K562 (cell line): ENCODE data around the gene MLANA. TPM values are rescaled to one million over a fixed set of nuclear protein-coding genes. Genes with fewer than 3 reads are reported as not detected.

Experiments
- ATAC-seq: fragments of 200-7000 bp; cut with Tn5 transposase; 3 replicates; pipeline ENCODE4 v1.9.1; 2020; ENCODE audit warnings: moderate library complexity
- BruUV-seq: library from RNA; stranded (reverse); fragments of 400-500 nt; replicated peaks from 2 replicates; lab custom pipeline; 2021; lab: Mats Ljungman, UMichigan
- CTCF ChIA-PET: fragments of 300-600 bp; formaldehyde crosslinking; extraction: SDS; loops from one replicate; lab custom pipeline; 2021; ENCODE audit warnings: low intra/inter-chr PET ratio; lab: Yijun Ruan, JAX
- POLR2A ChIA-PET: fragments of 300-600, 350-650 bp; sonication (Branson Sonifier 250); formaldehyde crosslinking; extraction: SDS; loops from one replicate; lab custom pipeline; 2021; ENCODE audit warnings: antibody characterized with exemption, inconsistent platforms; lab: Yijun Ruan, JAX
- DNase-seq, 4 experiments: peaks; one replicate each; pipeline versions ENCODE4 v3.0.0 to v3.0.0-alpha.2; 2011 to 2018; ENCODE audit warnings: low spot score in 3 of 4, mixed read lengths in 3 of 4; ENCODE audit errors: extremely low read depth in 1 of 4
- FAIRE-seq: peaks from 2 replicates; lab custom pipeline; 2011; peaks lifted over from hg19 to GRCh38; lab: Jason Lieb, UNC
- H2AFZ ChIP-seq: 2 replicates; pipeline ENCODE4 v1.6.0; 2011; ENCODE audit warnings: low read depth, low read length, control low read depth, inconsistent platforms
- H3K27ac ChIP-seq: fragments of 200-600 bp; 3 replicates; pipeline ENCODE4 v1.8.0; 2011; ENCODE audit warnings: low read depth, mild to moderate bottlenecking, control low read depth, inconsistent platforms, low read length, moderate library complexity, mixed read lengths; ENCODE audit errors: extremely low read depth
- H3K27me3 ChIP-seq, 2 experiments: fragments of 300-600 bp in 1 of 2; 2 replicates in 1 of 2; 3 replicates in 1 of 2; pipeline versions ENCODE4 v1.6.0 to v1.8.0; 2011; ENCODE audit warnings: inconsistent platforms in 2 of 2, low read length in 2 of 2, mild to moderate bottlenecking in 1 of 2, mixed read lengths in 1 of 2, moderate library complexity in 1 of 2; ENCODE audit not compliant: control insufficient read depth in 2 of 2, insufficient read depth in 2 of 2
- H3K36me3 ChIP-seq: fragments of 300-600 bp; 3 replicates; pipeline ENCODE4 v1.8.0; 2011; ENCODE audit warnings: mild to moderate bottlenecking, low read length, inconsistent platforms; ENCODE audit not compliant: control insufficient read depth, insufficient read depth
- H3K4me1 ChIP-seq, 2 experiments: fragments of 200-600 bp in 1 of 2; replicated peaks in 1 of 2; 2 replicates in 1 of 2; 3 replicates in 1 of 2; pipeline versions ENCODE4 v1.5.1 to v1.8.0; 2011; ENCODE audit warnings: inconsistent platforms in 2 of 2, low read length in 2 of 2, mild to moderate bottlenecking in 1 of 2, mixed read lengths in 1 of 2, moderate library complexity in 1 of 2; ENCODE audit not compliant: control insufficient read depth in 2 of 2, insufficient read depth in 2 of 2
- H3K4me2 ChIP-seq: 2 replicates; pipeline ENCODE4 v1.6.1; 2011; ENCODE audit warnings: low read length, control low read depth, inconsistent platforms, mixed read lengths; ENCODE audit not compliant: insufficient read depth
- H3K4me3 ChIP-seq: fragments of 200-600 bp; sonication (generic), shearing (Covaris generic); 2 replicates; pipeline ENCODE4 v1.5.1; 2016; ENCODE audit warnings: control low read depth, inconsistent platforms
- H3K79me2 ChIP-seq: fragments of 200-600 bp; 3 replicates; pipeline ENCODE4 v1.8.0; 2011; ENCODE audit warnings: low read length, inconsistent platforms; ENCODE audit not compliant: control insufficient read depth, insufficient read depth
- H3K9ac ChIP-seq, 2 experiments: 2 replicates each; pipeline versions ENCODE4 v1.6.0 to v1.6.1; 2011; ENCODE audit warnings: low read depth in 2 of 2, low read length in 2 of 2, control low read depth in 1 of 2, inconsistent platforms in 1 of 2, mild to moderate bottlenecking in 1 of 2, mixed read lengths in 1 of 2; ENCODE audit not compliant: insufficient read depth in 1 of 2
- H3K9me1 ChIP-seq: one replicate; pipeline ENCODE4 v1.6.0; 2011; ENCODE audit warnings: inconsistent platforms, mild to moderate bottlenecking, low read length, moderate library complexity; ENCODE audit not compliant: control insufficient read depth, insufficient read depth
- H3K9me3 ChIP-seq: replicated peaks from 2 replicates; pipeline ENCODE4 v1.5.1; 2011; ENCODE audit warnings: low read depth, low read length, inconsistent platforms; ENCODE audit not compliant: control insufficient read depth, insufficient read depth
- H4K20me1 ChIP-seq: replicated peaks from 2 replicates; pipeline ENCODE4 v1.6.1; 2011; ENCODE audit warnings: low read length, inconsistent platforms, mixed read lengths; ENCODE audit not compliant: control insufficient read depth, insufficient read depth
- ATF7 ChIP-seq: fragments of 450-650 bp; IDR thresholded peaks from 2 replicates; pipeline ENCODE4 v1.7.1; 2014; ENCODE audit warnings: mild to moderate bottlenecking, moderate library complexity
- CEBPG ChIP-seq, 3 experiments: fragments of 200-800 bp in 1 of 3; sonication (Bioruptor generic) in 1 of 3; sonication (generic) in 1 of 3; formaldehyde crosslinking in 1 of 3; IDR thresholded peaks in 2 of 3; conservative IDR thresholded peaks in 1 of 3; 2 replicates each; pipeline versions ENCODE4 v1.6.1 to v1.8.0; 2016 to 2022; ENCODE audit warnings: missing compliant biosample characterization in 2 of 3, missing genetic modification characterization in 2 of 3, mild to moderate bottlenecking in 1 of 3, missing genetic modification reagents in 1 of 3
- ETV6 ChIP-seq, 3 experiments: fragments of 150-350 bp in 1 of 3; sonication (generic) in 1 of 3; formaldehyde crosslinking in 1 of 3; IDR thresholded peaks; 2 replicates each; pipeline versions ENCODE4 v1.6.1 to v1.8.0; 2014 to 2022; ENCODE audit warnings: borderline replicate concordance in 2 of 3, low read depth in 2 of 3, antibody characterized with exemption in 1 of 3, low read length in 1 of 3, mild to moderate bottlenecking in 1 of 3, missing genetic modification reagents in 1 of 3
- GATAD2B ChIP-seq: fragments of 450-650 bp; IDR thresholded peaks from 2 replicates; pipeline ENCODE4 v1.6.1; 2017; ENCODE audit warnings: mild to moderate bottlenecking, borderline replicate concordance
- HDAC1 ChIP-seq, 2 experiments: fragments of 450-650 bp; IDR thresholded peaks; 2 replicates each; pipeline ENCODE4 v1.6.1; 2016 to 2017; ENCODE audit warnings: inconsistent platforms in 1 of 2, mild to moderate bottlenecking in 1 of 2, moderate library complexity in 1 of 2
- TCFL5 ChIP-seq: fragments of 250-450 bp; sonication (Bioruptor Pico); conservative IDR thresholded peaks from 2 replicates; pipeline ENCODE4 v1.6.1; 2021; ENCODE audit warnings: mild to moderate bottlenecking, moderate library complexity, matching md5 sums
- TRIM24 ChIP-seq, 2 experiments: fragments of 450-650 bp; IDR thresholded peaks; 2 replicates each; pipeline ENCODE4 v1.6.1; 2016
- ZNF239 ChIP-seq: fragments of 250-450 bp; sonication (Bioruptor Pico); IDR thresholded peaks from 2 replicates; pipeline ENCODE4 v1.4.0; 2020; ENCODE audit warnings: mild to moderate bottlenecking
- WGBS: fragments of 100-300 bp; shearing (Covaris generic); methylation state at CpG from one replicate; pipeline ENCODE4 v1.1.6; 2016; ENCODE audit warnings: low coverage, mixed read lengths; ENCODE audit not compliant: insufficient coverage; ENCODE audit errors: missing lambda C conversion rate; 5-methylcytosine and 5-hydroxymethylcytosine counted together
- in situ Hi-C: fragments of 300-500 bp; cut with MboI; formaldehyde crosslinking; loops from 4 replicates; pipeline ENCODE4 v1.15.0; 2018; ENCODE audit warnings: inconsistent platforms, mixed read lengths
- intact Hi-C: fragments of 100-400 bp; cut with micrococcal nuclease; formaldehyde crosslinking; loops from 2 replicates; pipeline ENCODE4 v1.14.2; 2022
- polyA plus RNA-seq, 8 experiments: library from polyadenylated mRNA; depleted of rRNA in 4 of 8; stranded (reverse) in 5 of 8; unstranded in 3 of 8; fragments of >200 nt; fragmentation: Nextera tagmentation in 2 of 8; fragmentation: Illumina TruSeq in 1 of 8; extraction: Ambion mirVana in 2 of 8; extraction: Trizol in 1 of 8; gene quantifications; 2 replicates each; pipeline versions ENCODE4 v1.2.1 to v1.2.3, GENCODE V29; 2011 to 2014; ENCODE audit warnings: inconsistent platforms in 1 of 8, missing spikeins in 1 of 8
- total RNA-seq, 7 experiments: library from RNA; depleted of rRNA in 6 of 7; stranded (reverse); fragments of >200 nt in 6 of 7; fragmentation: Illumina TruSeq in 2 of 7; extraction: Trizol in 2 of 7; gene quantifications; 2 replicates each; pipeline versions ENCODE4 v1.2.1 to v1.2.3, GENCODE V29; 2011 to 2021; ENCODE audit warnings: low replicate concordance in 1 of 7
- TF ChIP-seq, protein P1 (sequence below), 2 experiments: fragments of 450-650 bp in 1 of 2; sonication (generic) in 1 of 2; formaldehyde crosslinking in 1 of 2; IDR thresholded peaks in 1 of 2; conservative IDR thresholded peaks in 1 of 2; 2 replicates each; pipeline versions ENCODE4 v1.6.1 to v1.8.1; 2016 to 2023; ENCODE audit warnings: mild to moderate bottlenecking in 2 of 2, moderate library complexity in 2 of 2, inconsistent platforms in 1 of 2, missing genetic modification reagents in 1 of 2

Gene MLANA
- total and polyA plus RNA-seq, 9 of the 15 experiments (the other 6 are each of a cell fraction or from before 2014, with no cell fraction given) = not detected

- H3K27me3 ChIP-seq = no peaks in the 10 kb centered on the region
- no peak overlapping the region for H2AFZ ChIP-seq
- no peaks in the 10 kb centered on the region for H3K9me1 ChIP-seq
- TF ChIP-seq GATAD2B (no peak), HDAC1 (IDR thresholded peaks at IDR 0.05) (no peak), ETV6 (IDR thresholded peaks at IDR 0.05; ENCODE audit: borderline replicate concordance in 1 of 2, low read depth in 2 of 2, low read length in 1 of 2) (no peak), ETV6 (CRISPR knock-in tag; IDR thresholded peaks at IDR 0.05; ENCODE audit: borderline replicate concordance) (no peak)
- no peak overlapping the region for H3K4me2 ChIP-seq
- H3K4me1 ChIP-seq = no peaks in the 10 kb centered on the region
- DNase-seq = no peak
- no peaks in the 10 kb centered on the region for H4K20me1 ChIP-seq
- H3K27ac ChIP-seq = no peak overlapping the region
- POLR2A ChIA-PET = no interaction called here
- H3K4me3 ChIP-seq = no peak overlapping the region
- 24% methylated on average over 3 of the region's 3 CpGs for WGBS
- CTCF ChIA-PET = no interaction called here
- BruUV-seq = no TSS peak
- H3K9ac ChIP-seq = no peak overlapping the region
- H3K9me3 ChIP-seq = no peaks in the 10 kb centered on the region
- no peak for FAIRE-seq
- H3K36me3 ChIP-seq = no peaks in the 10 kb centered on the region
- intact Hi-C loops (no loop called here), in situ Hi-C loops (no loop called here)
- no peak for ATAC-seq
- H3K79me2 ChIP-seq = no peaks in the 10 kb centered on the region
These were observed 19.3 kb downstream of the MLANA start for GRCh38 chr9:5909976-5910375.

DNA sequence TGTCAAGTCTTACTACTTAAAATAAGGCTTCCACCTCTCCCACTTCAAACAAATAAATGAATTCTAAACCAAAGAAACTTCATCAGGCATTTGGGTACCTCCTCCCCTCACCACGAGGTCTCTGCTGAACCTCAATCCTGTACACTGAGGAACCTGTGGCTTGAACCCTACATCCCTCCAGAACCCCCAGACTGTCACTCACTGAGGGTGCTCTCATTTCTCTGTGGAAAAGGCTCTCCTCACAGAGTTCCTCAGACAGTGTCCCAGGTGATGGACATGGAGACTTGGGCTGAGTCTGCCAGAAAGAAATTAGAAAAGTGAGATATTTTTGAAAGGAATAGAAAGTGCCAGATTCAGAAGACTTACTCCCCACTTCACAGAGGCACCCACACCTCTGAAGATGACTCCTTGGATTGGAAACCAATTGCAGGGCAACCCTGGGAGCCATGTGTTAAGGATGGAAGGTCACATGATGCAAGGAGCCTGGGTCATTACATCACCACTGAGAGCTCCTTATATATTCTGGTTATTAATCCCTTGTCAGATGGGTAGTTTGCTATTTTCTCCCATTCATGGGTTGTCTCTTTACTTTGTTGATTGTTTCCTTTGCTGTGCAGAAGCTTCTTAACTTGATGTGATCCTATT lies 19.8 kb downstream of the MLANA start:
- ATAC-seq = peak; percentile 48
- Histone ChIP-seq H3K4me3 (no peak overlapping the region), H3K27me3 (no peaks in the 10 kb centered on the region), H3K9me3 (no peaks in the 10 kb centered on the region), H3K4me2 (no peak overlapping the region), H2AFZ (no peak overlapping the region), H3K9ac (no peak overlapping the region), H3K36me3 (no peaks in the 10 kb centered on the region), H3K9me1 (no peaks in the 10 kb centered on the region), H4K20me1 (no peaks in the 10 kb centered on the region), H3K27ac (no peak overlapping the region), H3K4me1 (no peaks in the 10 kb centered on the region), H3K79me2 (no peaks in the 10 kb centered on the region)
- no peak for FAIRE-seq
- in situ Hi-C loops = no loop called here
- WGBS = 20% methylated on average over 1 of the region's 1 CpG
- no peak for DNase-seq
- ChIA-PET POLR2A (no interaction called here), CTCF (no interaction called here)
- TF ChIP-seq TCFL5 (CRISPR knock-in tag) (no peak), CEBPG (CRISPR knock-in tag; IDR thresholded peaks at IDR 0.05) (peak; percentile 77), CEBPG (tag; conservative IDR thresholded peaks at IDR 0.05 in 1 of 2, IDR thresholded peaks at IDR 0.05 in 1 of 2) (peak; percentile 48 to 77; a peak in 3 of 4 replicates), ZNF239 (no peak), TRIM24 (IDR thresholded peaks at IDR 0.05) (peak; percentile 60 to 70; a peak in 3 of 4 replicates), ATF7 (peak; percentile 29; the same call in 1 of the 2 replicates)
- TF ChIP-seq, protein P1, sequence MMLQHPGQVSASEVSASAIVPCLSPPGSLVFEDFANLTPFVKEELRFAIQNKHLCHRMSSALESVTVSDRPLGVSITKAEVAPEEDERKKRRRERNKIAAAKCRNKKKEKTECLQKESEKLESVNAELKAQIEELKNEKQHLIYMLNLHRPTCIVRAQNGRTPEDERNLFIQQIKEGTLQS (IDR thresholded peaks at IDR 0.05) = peak; percentile 69
- TF ChIP-seq, protein P1 (CRISPR knock-in tag; conservative IDR thresholded peaks at IDR 0.05) = no peak
- intact Hi-C loops = no loop called here
- BruUV-seq = no TSS peak
